T-helper 2 cell treated with Interferon-gamma antibody and Interleukin-4, amounts not matched to agents 100 ng/mL and 5 ng/mL, for 36 hours (primary cell): ENCODE results near the gene DCAF10. TPM values are rescaled to one million over a fixed set of nuclear protein-coding genes. Genes with fewer than 3 reads are reported as not detected.
"Not testable (repeated sequence)": the region's sequence is repeated elsewhere in the genome, so short reads cannot be mapped to it uniquely, and the experiment has no call there.

Source experiments
- intact Hi-C: fragments of 100-400 bp; cut with micrococcal nuclease; formaldehyde crosslinking; loops from one replicate; pipeline ENCODE4 v1.15.1; 2023
- total RNA-seq: library from RNA; stranded (reverse); gene quantifications from 2 replicates; pipeline ENCODE4 v1.2.3, GENCODE V29; 2022

DCAF10 gene
- total RNA-seq, 1 donor from 2014 or later, result 16.7 TPM

GRCh38 chr9:37906312-37907239, 106.0 kb downstream of the DCAF10 start:
- intact Hi-C loops, result no loop called here

GRCh38 chr9:37908283-37908682, 107.7 kb downstream of the DCAF10 start:
- intact Hi-C loops, result no loop called here

- intact Hi-C loops, result no loop called here
Observed at GRCh38 chr9:37908698-37909186, 108.1 kb downstream of the DCAF10 start.

GRCh38 chr9:37909326-37909725, 108.7 kb downstream of the DCAF10 start:
- intact Hi-C loops, result no loop called here

- intact Hi-C loops, result not testable (repeated sequence)
Observed at GRCh38 chr9:37909836-37910235, 109.2 kb downstream of the DCAF10 start.

GRCh38 chr9:37910271-37910670, 109.7 kb downstream of the DCAF10 start:
- intact Hi-C loops, result no loop called here

GRCh38 chr9:37911271-37911681, 110.7 kb downstream of the DCAF10 start:
- intact Hi-C loops, result no loop called here

GRCh38 chr9:37913480-37914153, 113.0 kb downstream of the DCAF10 start:
- intact Hi-C loops, result loop anchor here (1.0 kb wide), 3 partner anchors 175 to 487 kb away; no protein-coding TSS in a partner anchor

- intact Hi-C loops, result no loop called here
Observed at GRCh38 chr9:37914154-37914551, 113.6 kb downstream of the DCAF10 start.

- intact Hi-C loops, result no loop called here
Observed at GRCh38 chr9:37914701-37915358, 114.2 kb downstream of the DCAF10 start.

GRCh38 chr9:37915911-37916470, 115.4 kb downstream of the DCAF10 start:
- intact Hi-C loops, result no loop called here

- intact Hi-C loops, result no loop called here
Observed at GRCh38 chr9:37916471-37917312, 116.1 kb downstream of the DCAF10 start.

Other genes starting within 250 kb of the DCAF10 start
- gene FBXO10, start 224.4 kb upstream of the DCAF10 start, total RNA-seq, result 1.7 and 2.5 TPM in 2 replicates
- gene TOMM5, start 208.2 kb upstream of the DCAF10 start, total RNA-seq, result 101 and 103 TPM in 2 replicates
- gene FRMPD1, start 149.8 kb upstream of the DCAF10 start, total RNA-seq, result not detected in 2 replicates
- gene TRMT10B, start 47.0 kb upstream of the DCAF10 start, total RNA-seq, result 13.1 and 14.0 TPM in 2 replicates
- 76.6 and 87.0 TPM in 2 replicates for gene EXOSC3, start 15.7 kb upstream of the DCAF10 start, total RNA-seq
- 31.3 and 31.9 TPM in 2 replicates for gene SLC25A51, start 103.3 kb downstream of the DCAF10 start, total RNA-seq